DOHH2 (cell line): ENCODE data around the gene PEX10.
A peak's percentile ranks its signal among the peaks of the same experiment; 100 is the strongest.

ENCODE experiments used
- H3F3A ChIP-seq: fragments of 200-600 bp; sonication (generic), shearing (Covaris generic); 2 replicates; pipeline ENCODE4 v1.6.0; 2016; ENCODE audit warnings: antibody characterized with exemption, mild to moderate bottlenecking; ENCODE audit not compliant: control insufficient read depth, insufficient read depth
- H3K27ac ChIP-seq: fragments of 200-600 bp; sonication (generic); 2 replicates; pipeline ENCODE4 v1.5.1; 2014; ENCODE audit warnings: low read depth, mild to moderate bottlenecking, low read length, moderate library complexity
- H3K27me3 ChIP-seq: fragments of 200-600 bp; sonication (generic); 2 replicates; pipeline ENCODE4 v1.6.1; 2014; ENCODE audit warnings: mild to moderate bottlenecking, low read length, mixed read lengths; ENCODE audit not compliant: control insufficient read depth
- H3K36me3 ChIP-seq: fragments of 200-600 bp; sonication (generic); 2 replicates; pipeline ENCODE4 v1.6.1; 2014; ENCODE audit warnings: mild to moderate bottlenecking, low read length, moderate library complexity, mixed read lengths; ENCODE audit not compliant: control insufficient read depth
- H3K4me1 ChIP-seq: fragments of 200-600 bp; sonication (generic); 2 replicates; pipeline ENCODE4 v1.6.1; 2014; ENCODE audit warnings: mild to moderate bottlenecking, low read length, mixed read lengths; ENCODE audit not compliant: control insufficient read depth
- H3K4me2 ChIP-seq: fragments of 200-600 bp; sonication (generic); 2 replicates; pipeline ENCODE4 v1.6.0; 2014; ENCODE audit warnings: mild to moderate bottlenecking, low read length, moderate library complexity
- H3K4me3 ChIP-seq: fragments of 200-600 bp; sonication (generic); 2 replicates; pipeline ENCODE4 v1.5.1; 2014; ENCODE audit warnings: mild to moderate bottlenecking, low read length, mixed read lengths
- H3K79me2 ChIP-seq: fragments of 200-600 bp; sonication (generic); 2 replicates; pipeline ENCODE4 v1.6.1; 2014; ENCODE audit warnings: mild to moderate bottlenecking, low read length, mixed read lengths; ENCODE audit not compliant: control insufficient read depth
- H3K9me2 ChIP-seq: fragments of 200-600 bp; sonication (generic); replicated peaks from 2 replicates; pipeline ENCODE4 v1.6.1; 2014; ENCODE audit warnings: mild to moderate bottlenecking, low read length, mixed read lengths; ENCODE audit not compliant: control insufficient read depth
- H3K9me3 ChIP-seq: fragments of 200-600 bp; sonication (generic); 2 replicates; pipeline ENCODE4 v1.6.1; 2014; ENCODE audit warnings: antibody characterized with exemption, low read length, mixed read lengths; ENCODE audit not compliant: control insufficient read depth, insufficient read depth
- H4K20me1 ChIP-seq: fragments of 200-600 bp; sonication (generic); 2 replicates; pipeline ENCODE4 v1.6.0; 2014; ENCODE audit warnings: low read depth, mild to moderate bottlenecking, antibody characterized with exemption, low read length, moderate library complexity; ENCODE audit not compliant: control insufficient read depth, insufficient read depth
- CTCF ChIP-seq: fragments of 200-600 bp; sonication (generic); IDR thresholded peaks from one replicate; pipeline ENCODE4 v1.5.1; 2014; ENCODE audit warnings: antibody characterized with exemption, mild to moderate bottlenecking, low read depth, low read length; ENCODE audit not compliant: poor library complexity, severe bottlenecking
- EZH2phosphoT487 ChIP-seq: fragments of 200-600 bp; sonication (generic); IDR thresholded peaks from 2 replicates; pipeline ENCODE4 v1.6.1; 2017; ENCODE audit warnings: borderline replicate concordance, mild to moderate bottlenecking, antibody characterized with exemption, low read length, moderate library complexity, mixed read lengths

PEX10 gene

GRCh38 chr1:2412395-2412772 is at the start of gene PEX10:
TSS of gene PEX10 (minus strand) at chr1:2412564. CDS start at chr1:2412502, 62 bp downstream.
- Histone ChIP-seq H3K4me2 (peak within 1 kb of the TSS; percentile 88), H3K36me3 (peaks cover 16% of the 10 kb centered on the region), H3K9me2 (no peaks in the 10 kb centered on the region), H3K79me2 (peaks cover 29% of the 10 kb centered on the region), H3K27me3 (no peaks in the 10 kb centered on the region), H3K27ac (peak within 1 kb of the TSS; percentile 77), H3F3A (0 out of 2 replicates have a peak, but pooled peaks cover 10% of the 10 kb centered on the region), H3K4me1 (peaks cover 43% of the 10 kb centered on the region), H4K20me1 (no peaks in the 10 kb centered on the region), H3K4me3 (peak within 1 kb of the TSS; percentile 89), H3K9me3 (no peaks in the 10 kb centered on the region)
- TF ChIP-seq CTCF: no peak
- no peak for TF ChIP-seq EZH2phosphoT487

GRCh38 chr1:2460996-2461751 is 48.8 kb upstream of the PEX10 start:
- no peak for TF ChIP-seq EZH2phosphoT487
- no peak for TF ChIP-seq CTCF
- Histone ChIP-seq H3K79me2 (no peaks in the 10 kb centered on the region), H3K27ac (no peak overlapping the region), H3K9me3 (no peaks in the 10 kb centered on the region), H4K20me1 (no peaks in the 10 kb centered on the region), H3K36me3 (no peaks in the 10 kb centered on the region), H3K4me2 (no peak overlapping the region), H3F3A (no peaks in the 10 kb centered on the region), H3K27me3 (no peaks in the 10 kb centered on the region), H3K4me3 (no peak overlapping the region), H3K9me2 (no peaks in the 10 kb centered on the region), H3K4me1 (no peaks in the 10 kb centered on the region; the same call in 1 of the 2 replicates)

GRCh38 chr1:2460203-2460602 is 47.8 kb upstream of the PEX10 start:
- no peak for TF ChIP-seq EZH2phosphoT487
- TF ChIP-seq CTCF: no peak
- Histone ChIP-seq H3F3A (no peaks in the 10 kb centered on the region), H3K4me2 (no peak overlapping the region), H3K9me2 (no peaks in the 10 kb centered on the region), H3K4me3 (no peak overlapping the region), H3K9me3 (no peaks in the 10 kb centered on the region), H3K27ac (no peak overlapping the region), H3K36me3 (no peaks in the 10 kb centered on the region), H3K79me2 (no peaks in the 10 kb centered on the region), H3K4me1 (no peaks in the 10 kb centered on the region), H3K27me3 (no peaks in the 10 kb centered on the region), H4K20me1 (no peaks in the 10 kb centered on the region)
